Measurements from ENCODE around the gene CFAP141.

DNA sequence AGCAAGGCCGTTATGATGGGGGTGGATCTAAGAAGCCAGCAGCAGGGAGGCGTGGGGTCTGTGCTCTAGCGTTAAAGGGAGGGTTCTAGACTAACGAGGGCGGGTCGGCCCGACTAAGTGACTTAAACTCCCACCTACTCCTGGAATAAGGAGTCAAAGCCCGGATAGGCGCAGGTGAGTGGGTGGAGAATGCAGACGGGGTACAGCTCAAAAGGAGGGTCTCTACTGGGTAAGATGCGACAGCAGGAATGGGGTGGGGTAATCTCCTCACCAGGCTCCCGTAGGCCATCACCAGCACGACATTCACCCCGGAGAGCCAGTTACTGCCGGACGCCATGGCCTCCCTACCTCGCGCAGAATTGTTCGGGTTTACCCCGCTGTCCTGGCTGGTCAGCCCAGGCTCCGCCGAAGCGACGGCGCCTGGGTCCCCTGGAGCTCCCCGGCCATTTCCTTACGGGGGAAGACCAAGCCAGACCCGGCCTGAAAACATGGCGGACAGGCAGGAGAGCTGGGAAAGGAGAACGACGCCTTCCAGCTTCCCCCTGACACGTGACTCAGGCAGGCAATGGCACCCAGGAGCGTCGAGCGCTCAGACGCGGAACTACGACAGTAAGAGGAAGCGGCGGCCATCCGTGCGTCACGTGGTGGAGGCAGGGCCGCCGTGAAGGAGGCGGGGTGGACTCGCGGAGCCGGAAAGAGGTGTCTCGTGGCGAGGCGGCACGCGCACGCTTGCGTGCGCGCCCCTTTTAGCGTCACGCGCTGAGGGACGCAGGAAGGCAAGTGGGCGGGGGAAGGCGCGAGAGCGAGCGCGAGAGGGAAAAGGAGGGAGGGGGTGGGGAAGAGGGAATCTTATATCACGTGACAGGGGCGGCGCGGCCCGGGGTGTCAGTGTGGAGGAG is 14.2 kb upstream of the CFAP141 start, which contains the start of gene UBAP2L:
- TF ChIP-seq, protein P1, sequence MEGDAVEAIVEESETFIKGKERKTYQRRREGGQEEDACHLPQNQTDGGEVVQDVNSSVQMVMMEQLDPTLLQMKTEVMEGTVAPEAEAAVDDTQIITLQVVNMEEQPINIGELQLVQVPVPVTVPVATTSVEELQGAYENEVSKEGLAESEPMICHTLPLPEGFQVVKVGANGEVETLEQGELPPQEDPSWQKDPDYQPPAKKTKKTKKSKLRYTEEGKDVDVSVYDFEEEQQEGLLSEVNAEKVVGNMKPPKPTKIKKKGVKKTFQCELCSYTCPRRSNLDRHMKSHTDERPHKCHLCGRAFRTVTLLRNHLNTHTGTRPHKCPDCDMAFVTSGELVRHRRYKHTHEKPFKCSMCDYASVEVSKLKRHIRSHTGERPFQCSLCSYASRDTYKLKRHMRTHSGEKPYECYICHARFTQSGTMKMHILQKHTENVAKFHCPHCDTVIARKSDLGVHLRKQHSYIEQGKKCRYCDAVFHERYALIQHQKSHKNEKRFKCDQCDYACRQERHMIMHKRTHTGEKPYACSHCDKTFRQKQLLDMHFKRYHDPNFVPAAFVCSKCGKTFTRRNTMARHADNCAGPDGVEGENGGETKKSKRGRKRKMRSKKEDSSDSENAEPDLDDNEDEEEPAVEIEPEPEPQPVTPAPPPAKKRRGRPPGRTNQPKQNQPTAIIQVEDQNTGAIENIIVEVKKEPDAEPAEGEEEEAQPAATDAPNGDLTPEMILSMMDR (IDR thresholded peaks at IDR 0.05): no peak
- TF ChIP-seq, protein P2, sequence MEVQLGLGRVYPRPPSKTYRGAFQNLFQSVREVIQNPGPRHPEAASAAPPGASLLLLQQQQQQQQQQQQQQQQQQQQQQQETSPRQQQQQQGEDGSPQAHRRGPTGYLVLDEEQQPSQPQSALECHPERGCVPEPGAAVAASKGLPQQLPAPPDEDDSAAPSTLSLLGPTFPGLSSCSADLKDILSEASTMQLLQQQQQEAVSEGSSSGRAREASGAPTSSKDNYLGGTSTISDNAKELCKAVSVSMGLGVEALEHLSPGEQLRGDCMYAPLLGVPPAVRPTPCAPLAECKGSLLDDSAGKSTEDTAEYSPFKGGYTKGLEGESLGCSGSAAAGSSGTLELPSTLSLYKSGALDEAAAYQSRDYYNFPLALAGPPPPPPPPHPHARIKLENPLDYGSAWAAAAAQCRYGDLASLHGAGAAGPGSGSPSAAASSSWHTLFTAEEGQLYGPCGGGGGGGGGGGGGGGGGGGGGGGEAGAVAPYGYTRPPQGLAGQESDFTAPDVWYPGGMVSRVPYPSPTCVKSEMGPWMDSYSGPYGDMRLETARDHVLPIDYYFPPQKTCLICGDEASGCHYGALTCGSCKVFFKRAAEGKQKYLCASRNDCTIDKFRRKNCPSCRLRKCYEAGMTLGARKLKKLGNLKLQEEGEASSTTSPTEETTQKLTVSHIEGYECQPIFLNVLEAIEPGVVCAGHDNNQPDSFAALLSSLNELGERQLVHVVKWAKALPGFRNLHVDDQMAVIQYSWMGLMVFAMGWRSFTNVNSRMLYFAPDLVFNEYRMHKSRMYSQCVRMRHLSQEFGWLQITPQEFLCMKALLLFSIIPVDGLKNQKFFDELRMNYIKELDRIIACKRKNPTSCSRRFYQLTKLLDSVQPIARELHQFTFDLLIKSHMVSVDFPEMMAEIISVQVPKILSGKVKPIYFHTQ (CRISPR knock-in tag; IDR thresholded peaks at IDR 0.05): no peak
- TF ChIP-seq ZNF232 (CRISPR knock-in tag; IDR thresholded peaks at IDR 0.05) (peak; percentile 91), ELF4 (CRISPR knock-in tag; IDR thresholded peaks at IDR 0.05; ENCODE audit: low read depth) (no peak), TP53 (CRISPR knock-in tag; IDR thresholded peaks at IDR 0.05) (peak; percentile 71), PRRX2 (CRISPR knock-in tag; IDR thresholded peaks at IDR 0.05) (no peak), NR1H2 (CRISPR knock-in tag; IDR thresholded peaks at IDR 0.05) (no peak)
- TF ChIP-seq, protein P3, sequence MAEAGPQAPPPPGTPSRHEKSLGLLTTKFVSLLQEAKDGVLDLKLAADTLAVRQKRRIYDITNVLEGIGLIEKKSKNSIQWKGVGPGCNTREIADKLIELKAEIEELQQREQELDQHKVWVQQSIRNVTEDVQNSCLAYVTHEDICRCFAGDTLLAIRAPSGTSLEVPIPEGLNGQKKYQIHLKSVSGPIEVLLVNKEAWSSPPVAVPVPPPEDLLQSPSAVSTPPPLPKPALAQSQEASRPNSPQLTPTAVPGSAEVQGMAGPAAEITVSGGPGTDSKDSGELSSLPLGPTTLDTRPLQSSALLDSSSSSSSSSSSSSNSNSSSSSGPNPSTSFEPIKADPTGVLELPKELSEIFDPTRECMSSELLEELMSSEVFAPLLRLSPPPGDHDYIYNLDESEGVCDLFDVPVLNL (CRISPR knock-in tag; IDR thresholded peaks at IDR 0.05; ENCODE audit: borderline replicate concordance, low read depth): no peak
- TF ChIP-seq, protein P4, sequence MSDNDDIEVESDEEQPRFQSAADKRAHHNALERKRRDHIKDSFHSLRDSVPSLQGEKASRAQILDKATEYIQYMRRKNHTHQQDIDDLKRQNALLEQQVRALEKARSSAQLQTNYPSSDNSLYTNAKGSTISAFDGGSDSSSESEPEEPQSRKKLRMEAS (CRISPR knock-in tag; IDR thresholded peaks at IDR 0.05): peak; percentile 99

Data from WTC11 (cell line).